ENCODE measurements around the gene ALMS1.

GRCh38 chr2:73350035-73350691, 35.5 kb upstream of the ALMS1 start:
- no peak for TF ChIP-seq SIN3A (IDR thresholded peaks at IDR 0.05; ENCODE audit: borderline replicate concordance, insufficient read depth, low read depth, low read length)
- TF ChIP-seq CTCF (IDR thresholded peaks at IDR 0.05) = no peak
- TF ChIP-seq, protein P1, sequence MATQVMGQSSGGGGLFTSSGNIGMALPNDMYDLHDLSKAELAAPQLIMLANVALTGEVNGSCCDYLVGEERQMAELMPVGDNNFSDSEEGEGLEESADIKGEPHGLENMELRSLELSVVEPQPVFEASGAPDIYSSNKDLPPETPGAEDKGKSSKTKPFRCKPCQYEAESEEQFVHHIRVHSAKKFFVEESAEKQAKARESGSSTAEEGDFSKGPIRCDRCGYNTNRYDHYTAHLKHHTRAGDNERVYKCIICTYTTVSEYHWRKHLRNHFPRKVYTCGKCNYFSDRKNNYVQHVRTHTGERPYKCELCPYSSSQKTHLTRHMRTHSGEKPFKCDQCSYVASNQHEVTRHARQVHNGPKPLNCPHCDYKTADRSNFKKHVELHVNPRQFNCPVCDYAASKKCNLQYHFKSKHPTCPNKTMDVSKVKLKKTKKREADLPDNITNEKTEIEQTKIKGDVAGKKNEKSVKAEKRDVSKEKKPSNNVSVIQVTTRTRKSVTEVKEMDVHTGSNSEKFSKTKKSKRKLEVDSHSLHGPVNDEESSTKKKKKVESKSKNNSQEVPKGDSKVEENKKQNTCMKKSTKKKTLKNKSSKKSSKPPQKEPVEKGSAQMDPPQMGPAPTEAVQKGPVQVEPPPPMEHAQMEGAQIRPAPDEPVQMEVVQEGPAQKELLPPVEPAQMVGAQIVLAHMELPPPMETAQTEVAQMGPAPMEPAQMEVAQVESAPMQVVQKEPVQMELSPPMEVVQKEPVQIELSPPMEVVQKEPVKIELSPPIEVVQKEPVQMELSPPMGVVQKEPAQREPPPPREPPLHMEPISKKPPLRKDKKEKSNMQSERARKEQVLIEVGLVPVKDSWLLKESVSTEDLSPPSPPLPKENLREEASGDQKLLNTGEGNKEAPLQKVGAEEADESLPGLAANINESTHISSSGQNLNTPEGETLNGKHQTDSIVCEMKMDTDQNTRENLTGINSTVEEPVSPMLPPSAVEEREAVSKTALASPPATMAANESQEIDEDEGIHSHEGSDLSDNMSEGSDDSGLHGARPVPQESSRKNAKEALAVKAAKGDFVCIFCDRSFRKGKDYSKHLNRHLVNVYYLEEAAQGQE (IDR thresholded peaks at IDR 0.05; ENCODE audit: insufficient read depth in 1 of 2, low read depth in 2 of 2, low read length in 1 of 2) = no peak
- TF ChIP-seq POLR2AphosphoS5 (IDR thresholded peaks at IDR 0.05; ENCODE audit: low read depth, low read length) = no peak

All from Panc1 (cell line).